Prostate gland (tissue), 1 donor: ENCODE measurements around the gene SLC44A3.

Source experiments
- POLR2A ChIP-seq: fragments of 450-650 bp; IDR thresholded peaks from one replicate; pipeline ENCODE4 v1.6.1; 2016; ENCODE audit warnings: antibody characterized with exemption, mild to moderate bottlenecking
- POLR2AphosphoS5 ChIP-seq: sonication (generic); formaldehyde crosslinking; IDR thresholded peaks from one replicate; pipeline ENCODE4 v1.6.1; 2017; ENCODE audit warnings: antibody characterized with exemption

DNA sequence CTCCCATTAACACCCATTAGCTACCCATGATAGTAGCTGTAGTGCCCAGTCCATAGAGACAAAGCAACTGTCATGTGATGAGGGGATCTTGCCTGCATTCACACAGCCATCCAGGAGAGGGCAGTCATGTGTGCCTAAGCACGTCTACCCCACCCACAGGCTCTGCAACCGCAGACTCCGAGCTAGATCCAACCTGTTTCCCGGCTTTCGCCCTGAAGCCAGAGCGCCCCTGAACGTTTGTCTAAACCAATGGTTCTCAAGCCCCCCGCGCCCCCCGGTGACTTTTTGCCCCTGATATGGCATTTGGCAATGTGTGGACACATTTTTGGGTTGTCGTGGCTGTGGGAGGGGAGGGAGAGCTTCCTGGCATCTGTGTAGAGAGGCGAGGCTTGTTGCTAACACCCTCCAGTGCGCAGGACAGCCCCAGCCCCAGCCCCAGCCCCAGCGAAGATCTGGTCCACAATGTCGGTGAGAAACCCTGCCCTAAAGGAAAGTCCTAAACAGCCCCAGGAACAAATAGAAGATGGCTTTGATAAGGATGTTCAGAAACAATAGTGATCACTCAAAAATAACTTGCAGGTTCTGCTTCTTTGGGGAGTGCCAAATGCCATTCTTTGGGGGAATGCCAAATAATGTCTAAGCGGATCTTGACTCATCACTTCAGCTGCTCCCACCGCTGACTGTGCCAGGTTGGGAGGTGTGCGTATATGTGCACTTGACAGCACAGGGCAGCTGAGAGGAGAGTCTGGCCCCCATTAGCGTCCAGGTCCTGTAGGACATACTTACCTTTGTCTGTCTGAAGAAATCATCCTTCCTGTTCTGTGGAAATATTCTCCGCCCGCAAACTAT, 34.5 kb downstream of the SLC44A3 start:
- no peak for TF ChIP-seq POLR2A
- TF ChIP-seq POLR2AphosphoS5: peak; percentile 86
